CD14-positive monocyte (primary cell): Measurements from ENCODE around the gene VSTM4. TPM values are rescaled to one million over a fixed set of nuclear protein-coding genes. Genes with fewer than 3 reads are reported as not detected.

Experiments
- DNase-seq, 3 donors: peaks; one replicate each; pipeline ENCODE4 v3.0.0-alpha.2; 2011 to 2022
- H2AFZ ChIP-seq: 2 replicates; pipeline ENCODE4 v1.6.0; 2012; ENCODE audit warnings: mild to moderate bottlenecking, low read depth, low read length, inconsistent platforms; ENCODE audit not compliant: insufficient read depth, poor library complexity, severe bottlenecking
- H3K27ac ChIP-seq, 2 donors: 1 replicate in 1 of 2; 2 replicates in 1 of 2; pipeline ENCODE4 v1.5.1; 2012 to 2013; ENCODE audit warnings: low read length in 2 of 2, control low read depth in 1 of 2, inconsistent platforms in 1 of 2, low read depth in 1 of 2, mild to moderate bottlenecking in 1 of 2
- H3K27me3 ChIP-seq, 2 donors: one replicate each; pipeline versions ENCODE4 v1.6.0 to v1.6.1; 2011 to 2013; ENCODE audit warnings: low read length in 2 of 2; ENCODE audit not compliant: control insufficient read depth in 2 of 2, insufficient read depth in 2 of 2
- H3K36me3 ChIP-seq, 2 donors: replicated peaks in 1 of 2; 1 replicate in 1 of 2; 2 replicates in 1 of 2; pipeline versions ENCODE4 v1.5.1 to v1.6.1; 2012 to 2013; ENCODE audit warnings: low read length in 2 of 2, control low read depth in 1 of 2, inconsistent platforms in 1 of 2, mild to moderate bottlenecking in 1 of 2; ENCODE audit not compliant: insufficient read depth in 2 of 2, control insufficient read depth in 1 of 2
- H3K4me1 ChIP-seq, 2 donors: 1 replicate in 1 of 2; 2 replicates in 1 of 2; pipeline versions ENCODE4 v1.5.1 to v1.6.1; 2012 to 2013; ENCODE audit warnings: low read length in 2 of 2, control low read depth in 1 of 2, inconsistent platforms in 1 of 2, mild to moderate bottlenecking in 1 of 2, moderate library complexity in 1 of 2; ENCODE audit not compliant: insufficient read depth in 2 of 2, control insufficient read depth in 1 of 2
- H3K4me2 ChIP-seq: replicated peaks from 2 replicates; pipeline ENCODE3; 2012; ENCODE audit warnings: low read length, moderate library complexity, mild to moderate bottlenecking; ENCODE audit not compliant: poor library complexity, severe bottlenecking; ENCODE audit errors: extremely low read depth
- H3K4me3 ChIP-seq, 3 experiments: fragments of 200-600 bp in 1 of 3; sonication (generic) in 1 of 3; replicated peaks in 1 of 3; 1 replicate in 2 of 3; 2 replicates in 1 of 3; pipeline ENCODE4 v1.5.1; 2011 to 2013; ENCODE audit warnings: low read length in 3 of 3, mild to moderate bottlenecking in 3 of 3, control low read depth in 2 of 3, low read depth in 2 of 3, inconsistent platforms in 1 of 3, moderate library complexity in 1 of 3
- H3K79me2 ChIP-seq: 2 replicates; pipeline ENCODE4 v1.6.0; 2012; ENCODE audit warnings: mild to moderate bottlenecking, control low read depth, inconsistent platforms, low read length, moderate library complexity; ENCODE audit not compliant: insufficient read depth
- H3K9ac ChIP-seq: 2 replicates; pipeline ENCODE4 v1.6.0; 2017; ENCODE audit warnings: low read length, mild to moderate bottlenecking; ENCODE audit not compliant: insufficient read depth, poor library complexity, severe bottlenecking
- H3K9me3 ChIP-seq, 2 donors: replicated peaks in 1 of 2; 1 replicate in 1 of 2; 2 replicates in 1 of 2; pipeline versions ENCODE4 v1.5.1 to v1.6.1; 2012 to 2013; ENCODE audit warnings: low read length in 2 of 2, control low read depth in 1 of 2; ENCODE audit not compliant: control insufficient read depth in 1 of 2, insufficient read depth in 1 of 2
- H4K20me1 ChIP-seq: 2 replicates; pipeline ENCODE4 v1.6.0; 2012; ENCODE audit warnings: mild to moderate bottlenecking, low read length, control low read depth, moderate library complexity; ENCODE audit not compliant: insufficient read depth
- H3K27ac Mint-ChIP-seq, 7 donors: one replicate each; pipeline ENCODE4 v1.8.0; 2020; ENCODE audit warnings: mild to moderate bottlenecking in 7 of 7, mixed read lengths in 7 of 7, moderate library complexity in 6 of 7, inconsistent platforms in 2 of 7
- H3K27me3 Mint-ChIP-seq, 3 donors: one replicate each; pipeline ENCODE4 v1.8.0; 2021 to 2022; ENCODE audit warnings: low read depth in 3 of 3, mild to moderate bottlenecking in 3 of 3, mixed read lengths in 3 of 3, moderate library complexity in 3 of 3, inconsistent platforms in 1 of 3
- H3K36me3 Mint-ChIP-seq, 2 donors: one replicate each; pipeline ENCODE4 v1.8.0; 2020; ENCODE audit warnings: mixed read lengths in 2 of 2, inconsistent platforms in 1 of 2, mild to moderate bottlenecking in 1 of 2
- H3K4me1 Mint-ChIP-seq: one replicate; pipeline ENCODE4 v1.8.0; 2020; ENCODE audit warnings: mild to moderate bottlenecking, mixed read lengths
- H3K4me3 Mint-ChIP-seq, 2 donors: one replicate each; pipeline ENCODE4 v1.8.0; 2020; ENCODE audit warnings: mild to moderate bottlenecking in 2 of 2, mixed read lengths in 2 of 2, moderate library complexity in 1 of 2
- H3K9me3 Mint-ChIP-seq, 7 donors: one replicate each; pipeline ENCODE4 v1.8.0; 2020 to 2022; ENCODE audit warnings: mixed read lengths in 7 of 7, mild to moderate bottlenecking in 6 of 7, moderate library complexity in 6 of 7, inconsistent platforms in 2 of 7
- CTCF ChIP-seq: fragments of 200-600 bp; IDR thresholded peaks from one replicate; pipeline ENCODE4 v1.8.0; 2022; ENCODE audit warnings: antibody characterized with exemption, mild to moderate bottlenecking
- WGBS: methylation state at CpG from one replicate; pipeline ENCODE4 v1.1.5; 2013; ENCODE audit warnings: missing lambda C conversion rate; ENCODE audit not compliant: insufficient coverage; 5-methylcytosine and 5-hydroxymethylcytosine counted together
- intact Hi-C, 2 donors: fragments of 100-400 bp; cut with micrococcal nuclease; formaldehyde crosslinking; loops; one replicate each; pipeline versions ENCODE4 v1.15.0 to v1.15.1; 2023
- polyA plus RNA-seq, 3 donors: library from polyadenylated mRNA; depleted of rRNA in 1 of 3; unstranded in 2 of 3; stranded (reverse) in 1 of 3; fragments of 300-500 nt in 2 of 3; fragments of >200 nt in 1 of 3; fragmentation: Illumina TruSeq in 2 of 3; gene quantifications; 1 replicate in 2 of 3; 2 replicates in 1 of 3; pipeline ENCODE4 v1.2.3, GENCODE V29; 2012 to 2021

Gene VSTM4
- polyA plus RNA-seq, 3 donors = not detected

DNA sequence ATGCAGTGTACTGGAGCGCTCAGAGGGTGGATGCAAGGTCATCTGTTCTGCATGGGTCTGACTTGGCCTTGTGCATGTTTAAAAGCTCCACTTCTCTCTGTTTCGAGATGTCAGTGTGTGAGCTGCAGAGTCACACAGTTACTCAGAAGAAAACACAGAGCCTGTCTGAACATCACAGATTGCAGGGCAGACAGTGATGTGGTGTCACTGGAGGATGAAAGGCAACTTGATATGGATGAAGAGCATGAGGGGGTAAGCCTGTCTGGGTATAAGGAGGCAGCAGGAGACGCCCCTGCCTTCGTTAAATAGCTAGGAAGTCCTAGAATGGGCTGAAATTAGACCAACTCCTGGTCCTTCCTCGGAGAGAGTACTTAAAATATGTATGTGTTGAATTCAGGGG lies 108.2 kb downstream of the VSTM4 start:
- Histone ChIP-seq H4K20me1 (no peaks in the 10 kb centered on the region), H2AFZ (no peak overlapping the region), H3K36me3 (no peaks in the 10 kb centered on the region), H3K4me3 (no peak overlapping the region), H3K27me3 (no peaks in the 10 kb centered on the region), H3K4me1 (peaks cover 4 to 6% of the 10 kb centered on the region in 2 donors), H3K9me3 (no peaks in the 10 kb centered on the region), H3K27ac (no peak overlapping the region), H3K9ac (no peak overlapping the region), H3K4me2 (no peak overlapping the region), H3K79me2 (no peaks in the 10 kb centered on the region)
- no peak overlapping the region for H3K4me3 Mint-ChIP-seq
- no peaks in the 10 kb centered on the region for H3K9me3 Mint-ChIP-seq
- DNase-seq = no peak
- no peak overlapping the region for H3K27ac Mint-ChIP-seq
- intact Hi-C loops = no loop called here
- TF ChIP-seq CTCF = no peak
- H3K4me1 Mint-ChIP-seq = peaks cover 11% of the 10 kb centered on the region
- H3K36me3 Mint-ChIP-seq = no peaks in the 10 kb centered on the region
- peaks cover 0 to 5% (median 0%) of the 10 kb centered on the region in 3 donors for H3K27me3 Mint-ChIP-seq
- WGBS = 70% methylated on average over 4 of the region's 5 CpGs

- Mint-ChIP-seq H3K4me3 (no peak overlapping the region), H3K27me3 (peaks cover 0 to 5% (median 0%) of the 10 kb centered on the region in 3 donors), H3K27ac (no peak overlapping the region), H3K9me3 (no peaks in the 10 kb centered on the region), H3K36me3 (no peaks in the 10 kb centered on the region), H3K4me1 (peaks cover 4% of the 10 kb centered on the region)
- Histone ChIP-seq H3K4me2 (no peak overlapping the region), H2AFZ (no peak overlapping the region), H4K20me1 (no peaks in the 10 kb centered on the region), H3K4me3 (no peak overlapping the region), H3K9ac (no peak overlapping the region), H3K27ac (no peak overlapping the region), H3K9me3 (no peaks in the 10 kb centered on the region), H3K79me2 (no peaks in the 10 kb centered on the region), H3K27me3 (no peaks in the 10 kb centered on the region), H3K36me3 (no peaks in the 10 kb centered on the region), H3K4me1 (peaks cover 2 to 3% of the 10 kb centered on the region in 2 donors)
- WGBS = 92% methylated on average over 4 of the region's 5 CpGs
- no peak for DNase-seq
- no peak for TF ChIP-seq CTCF
- intact Hi-C loops = no loop called here
These were observed 110.1 kb downstream of the VSTM4 start for GRCh38 chr10:49005270-49005669.
